Panc1 (cell line): Measurements from ENCODE around the gene C1D.

ENCODE experiments used
- TF ChIP-seq, protein P1 (sequence below): fragments of 450-650 bp; IDR thresholded peaks from 2 replicates; pipeline ENCODE4 v1.5.1; 2017; ENCODE audit warnings: mild to moderate bottlenecking
- TF ChIP-seq, protein P2 (sequence below), 2 experiments: IDR thresholded peaks; 2 replicates each; pipeline ENCODE4 v1.6.1; 2011 to 2012; ENCODE audit warnings: low read depth in 2 of 2, control low read depth in 1 of 2, low read length in 1 of 2, mild to moderate bottlenecking in 1 of 2, moderate library complexity in 1 of 2; ENCODE audit not compliant: insufficient read depth in 1 of 2

DNA sequence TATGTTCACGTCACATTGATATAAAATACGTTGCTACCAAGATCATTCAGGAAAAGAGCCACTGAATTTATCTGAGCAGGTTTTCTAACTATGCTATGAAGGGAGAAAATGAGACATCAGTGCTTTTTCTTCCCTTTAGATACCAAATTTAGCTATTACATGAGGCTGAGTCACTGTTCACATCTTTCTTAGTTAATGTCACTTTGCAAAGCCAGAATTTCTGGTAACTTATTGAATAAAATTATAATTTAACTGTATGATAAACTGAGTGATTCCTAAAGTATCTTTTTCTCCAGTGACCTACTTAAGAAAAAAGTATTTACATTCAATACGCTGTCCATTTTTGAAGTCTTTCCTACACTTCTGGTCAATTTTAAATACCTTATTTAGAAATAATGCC lies 22.7 kb downstream of the C1D start:
- TF ChIP-seq, protein P1, sequence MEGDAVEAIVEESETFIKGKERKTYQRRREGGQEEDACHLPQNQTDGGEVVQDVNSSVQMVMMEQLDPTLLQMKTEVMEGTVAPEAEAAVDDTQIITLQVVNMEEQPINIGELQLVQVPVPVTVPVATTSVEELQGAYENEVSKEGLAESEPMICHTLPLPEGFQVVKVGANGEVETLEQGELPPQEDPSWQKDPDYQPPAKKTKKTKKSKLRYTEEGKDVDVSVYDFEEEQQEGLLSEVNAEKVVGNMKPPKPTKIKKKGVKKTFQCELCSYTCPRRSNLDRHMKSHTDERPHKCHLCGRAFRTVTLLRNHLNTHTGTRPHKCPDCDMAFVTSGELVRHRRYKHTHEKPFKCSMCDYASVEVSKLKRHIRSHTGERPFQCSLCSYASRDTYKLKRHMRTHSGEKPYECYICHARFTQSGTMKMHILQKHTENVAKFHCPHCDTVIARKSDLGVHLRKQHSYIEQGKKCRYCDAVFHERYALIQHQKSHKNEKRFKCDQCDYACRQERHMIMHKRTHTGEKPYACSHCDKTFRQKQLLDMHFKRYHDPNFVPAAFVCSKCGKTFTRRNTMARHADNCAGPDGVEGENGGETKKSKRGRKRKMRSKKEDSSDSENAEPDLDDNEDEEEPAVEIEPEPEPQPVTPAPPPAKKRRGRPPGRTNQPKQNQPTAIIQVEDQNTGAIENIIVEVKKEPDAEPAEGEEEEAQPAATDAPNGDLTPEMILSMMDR, result no peak
- TF ChIP-seq, protein P2, sequence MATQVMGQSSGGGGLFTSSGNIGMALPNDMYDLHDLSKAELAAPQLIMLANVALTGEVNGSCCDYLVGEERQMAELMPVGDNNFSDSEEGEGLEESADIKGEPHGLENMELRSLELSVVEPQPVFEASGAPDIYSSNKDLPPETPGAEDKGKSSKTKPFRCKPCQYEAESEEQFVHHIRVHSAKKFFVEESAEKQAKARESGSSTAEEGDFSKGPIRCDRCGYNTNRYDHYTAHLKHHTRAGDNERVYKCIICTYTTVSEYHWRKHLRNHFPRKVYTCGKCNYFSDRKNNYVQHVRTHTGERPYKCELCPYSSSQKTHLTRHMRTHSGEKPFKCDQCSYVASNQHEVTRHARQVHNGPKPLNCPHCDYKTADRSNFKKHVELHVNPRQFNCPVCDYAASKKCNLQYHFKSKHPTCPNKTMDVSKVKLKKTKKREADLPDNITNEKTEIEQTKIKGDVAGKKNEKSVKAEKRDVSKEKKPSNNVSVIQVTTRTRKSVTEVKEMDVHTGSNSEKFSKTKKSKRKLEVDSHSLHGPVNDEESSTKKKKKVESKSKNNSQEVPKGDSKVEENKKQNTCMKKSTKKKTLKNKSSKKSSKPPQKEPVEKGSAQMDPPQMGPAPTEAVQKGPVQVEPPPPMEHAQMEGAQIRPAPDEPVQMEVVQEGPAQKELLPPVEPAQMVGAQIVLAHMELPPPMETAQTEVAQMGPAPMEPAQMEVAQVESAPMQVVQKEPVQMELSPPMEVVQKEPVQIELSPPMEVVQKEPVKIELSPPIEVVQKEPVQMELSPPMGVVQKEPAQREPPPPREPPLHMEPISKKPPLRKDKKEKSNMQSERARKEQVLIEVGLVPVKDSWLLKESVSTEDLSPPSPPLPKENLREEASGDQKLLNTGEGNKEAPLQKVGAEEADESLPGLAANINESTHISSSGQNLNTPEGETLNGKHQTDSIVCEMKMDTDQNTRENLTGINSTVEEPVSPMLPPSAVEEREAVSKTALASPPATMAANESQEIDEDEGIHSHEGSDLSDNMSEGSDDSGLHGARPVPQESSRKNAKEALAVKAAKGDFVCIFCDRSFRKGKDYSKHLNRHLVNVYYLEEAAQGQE (IDR thresholded peaks at IDR 0.05; ENCODE audit: insufficient read depth in 1 of 2, low read depth in 2 of 2, low read length in 1 of 2), result no peak
